Smooth muscle cell of the brain vasculature (primary cell): ENCODE data around the gene GALE.
"Not testable (repeated sequence)": the region's sequence is repeated elsewhere in the genome, so short reads cannot be mapped to it uniquely, and the experiment has no call there.

Source experiments
- DNase-seq: peaks from one replicate; pipeline ENCODE4 v3.0.0-alpha.2; 2012; ENCODE audit warnings: low read depth, low spot score

The GALE gene

DNA sequence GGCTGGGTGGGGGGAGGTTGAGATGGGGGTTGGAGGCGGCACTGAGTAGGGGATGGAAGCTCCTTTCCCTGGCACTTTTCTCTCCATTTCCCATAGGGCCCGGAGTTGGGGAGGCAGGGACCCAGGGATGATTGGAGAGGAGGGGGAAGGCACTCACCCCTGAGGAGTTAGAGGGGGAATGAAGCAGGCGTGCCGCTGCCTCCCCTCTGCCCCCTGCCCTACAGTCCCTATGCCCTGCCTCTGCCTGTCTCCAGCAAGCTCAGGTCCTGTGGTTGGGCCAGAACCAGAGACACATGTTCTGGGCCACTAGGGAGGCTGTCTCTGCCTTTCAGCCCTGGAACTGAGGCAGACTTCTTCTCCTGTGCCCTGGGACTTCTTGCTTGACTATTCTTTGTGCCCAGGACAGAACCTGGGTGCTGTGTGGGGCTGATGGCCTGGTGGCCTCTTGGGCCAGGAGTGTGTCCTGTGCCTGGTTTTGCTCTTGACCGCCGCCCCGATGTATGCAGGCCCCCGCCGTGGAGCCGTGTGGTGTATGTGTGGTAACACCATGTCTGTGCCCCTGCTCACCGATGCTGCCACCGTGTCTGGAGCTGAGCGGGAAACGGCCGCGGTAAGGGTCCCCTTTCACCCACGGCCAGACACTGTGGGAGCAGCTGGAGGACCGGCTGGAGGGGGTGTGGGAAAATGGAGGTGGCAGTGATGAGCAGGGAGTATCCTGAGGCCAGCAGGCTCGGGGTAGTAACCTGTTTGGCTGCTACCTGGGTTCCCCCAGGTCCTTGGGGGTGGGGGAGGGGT, 8.2 kb downstream of the GALE start:
- no peak for DNase-seq

GRCh38 chr1:23791516-23792047, 9.0 kb downstream of the GALE start:
- no peak for DNase-seq

DNA sequence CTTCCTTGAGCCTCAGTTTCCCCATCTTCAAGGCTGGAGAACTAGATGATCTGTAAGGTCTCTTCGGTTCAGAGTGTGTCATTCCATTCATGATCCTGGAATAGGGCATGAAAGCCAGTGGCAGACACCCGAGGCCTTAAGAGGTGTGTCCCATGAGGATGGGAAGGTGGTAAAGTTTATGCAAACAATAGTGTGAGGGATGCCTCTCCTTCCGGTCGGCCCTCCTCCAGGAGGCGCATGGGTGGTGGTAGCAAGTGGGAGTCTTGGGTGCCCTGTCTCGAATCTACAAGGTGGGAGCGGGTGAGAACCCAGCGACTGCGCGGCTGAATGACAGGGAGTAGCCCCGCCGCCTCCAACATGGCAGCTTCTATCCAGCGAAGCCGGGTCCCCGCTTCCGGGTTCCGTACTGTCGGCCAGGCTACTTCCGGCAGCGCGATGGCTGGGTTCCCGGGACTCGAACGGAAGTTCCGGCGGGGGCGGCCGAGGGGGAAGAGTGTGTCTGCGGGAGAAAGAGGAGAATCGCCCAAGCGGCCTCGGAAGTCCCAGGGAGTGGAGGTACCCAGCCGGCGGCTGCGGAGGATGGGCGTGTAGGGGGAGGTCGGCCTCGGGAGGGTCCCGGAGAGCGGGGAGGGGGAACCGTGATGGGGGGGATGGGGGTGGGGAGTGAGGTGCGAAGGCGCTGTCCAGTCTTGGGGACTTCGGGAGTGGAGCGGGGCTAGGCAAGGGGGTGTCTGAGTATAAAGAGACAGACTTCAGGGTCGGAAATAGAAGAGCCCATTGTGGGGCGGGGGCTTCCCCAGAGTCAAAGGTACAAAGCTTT, 9.6 kb downstream of the GALE start, which contains the start of gene LYPLA2:
TSS of gene LYPLA2 (plus strand) at position 450 of the 820 bp plus-strand sequence. CDS start 1,538 bp downstream, outside the sequence.
- DNase-seq, result peak; percentile 67

DNA sequence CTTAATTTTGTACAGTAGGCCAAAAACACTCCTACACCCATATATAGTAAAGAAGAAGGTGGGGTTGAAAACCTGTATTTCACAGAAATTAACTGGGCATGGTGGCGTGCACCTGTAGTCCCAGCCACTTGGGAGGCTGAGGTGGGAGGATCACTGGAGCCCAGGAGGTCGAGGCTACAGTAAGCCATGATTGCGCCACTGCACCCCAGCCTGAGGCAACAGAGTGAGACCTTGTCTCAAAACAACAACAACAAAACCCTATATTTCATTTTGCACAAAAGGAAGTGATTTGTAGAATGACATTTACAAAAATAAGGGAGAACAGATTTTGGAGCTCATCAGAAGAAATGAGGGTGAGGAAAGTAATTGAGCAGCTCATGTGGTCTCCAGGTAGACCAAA, 11.9 kb downstream of the GALE start:
- DNase-seq, result no peak

DNA sequence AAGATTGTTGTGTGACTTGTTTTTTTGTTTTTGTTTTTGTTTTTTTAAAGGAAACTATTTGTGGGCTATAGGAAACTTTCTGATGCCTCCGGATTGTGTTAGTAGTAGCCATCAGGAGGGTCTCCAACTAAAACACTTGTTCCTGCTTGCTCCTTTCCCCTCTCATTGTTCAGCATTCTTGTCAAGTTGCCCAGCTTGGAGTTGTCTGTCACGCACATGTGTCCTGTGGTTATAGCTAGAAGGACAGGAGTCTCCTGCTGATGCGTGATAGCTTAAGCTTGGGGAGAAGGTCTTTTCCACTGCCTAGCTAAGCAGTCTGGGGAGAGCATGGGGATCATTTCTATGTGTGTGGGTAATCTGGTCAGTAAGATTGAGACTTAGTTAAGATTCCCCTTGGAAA, 12.9 kb downstream of the GALE start:
- DNase-seq, result no peak

GRCh38 chr1:23784846-23785245, 15.7 kb downstream of the GALE start:
- no peak for DNase-seq

DNA sequence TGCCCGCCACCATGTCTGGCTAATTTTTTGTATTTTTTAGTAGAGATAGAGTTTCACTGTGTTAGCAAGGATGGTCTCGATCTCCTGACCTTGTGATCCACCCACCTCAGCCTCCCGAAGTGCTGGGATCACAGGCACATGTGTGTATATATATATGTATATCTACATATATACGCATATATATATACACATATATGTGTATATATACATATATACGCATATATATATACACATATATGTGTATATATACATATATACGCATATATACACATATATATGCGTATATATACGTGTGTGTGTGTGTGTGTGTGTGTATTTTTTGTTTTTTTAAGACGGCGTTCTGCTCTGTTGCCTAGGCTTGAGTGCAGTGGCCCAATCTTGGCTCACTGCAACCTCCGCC, 17.4 kb downstream of the GALE start:
- not testable (repeated sequence) for DNase-seq

DNA sequence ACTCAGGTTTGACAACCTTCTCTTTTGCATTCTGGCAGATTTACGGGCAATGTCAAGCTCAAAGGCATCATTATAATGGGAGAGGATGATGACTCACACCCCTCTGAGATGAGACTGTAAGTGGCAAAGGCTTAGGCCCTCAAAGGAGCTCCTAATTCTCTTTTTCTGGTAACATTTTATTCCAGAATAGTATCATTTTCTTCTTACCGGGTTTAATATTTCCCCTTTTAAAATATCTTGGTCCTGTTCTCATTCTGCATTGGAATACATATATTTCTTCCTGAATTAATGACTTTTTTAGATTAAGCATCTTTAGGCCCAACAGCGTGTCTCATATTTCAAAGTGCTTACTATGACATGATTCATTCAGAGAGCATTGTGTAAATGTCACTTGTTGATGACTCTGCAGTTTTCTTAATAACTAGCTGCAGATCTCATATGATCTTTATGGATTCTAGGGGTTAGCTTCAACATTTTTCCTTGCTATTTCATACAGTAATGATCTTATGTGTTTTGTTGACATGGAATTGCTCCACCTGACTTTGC, 20.7 kb downstream of the GALE start:
- DNase-seq, result no peak

GRCh38 chr1:23777979-23778814, 22.4 kb downstream of the GALE start, which contains the start of gene PITHD1:
Gene PITHD1 (plus strand): TSS chr1:23778418. CDS start chr1:23778516, 98 bp downstream.
- no peak for DNase-seq

GRCh38 chr1:23776217-23776616, 24.3 kb downstream of the GALE start:
- DNase-seq, result no peak

- DNase-seq, result no peak
These were observed 26.2 kb downstream of the GALE start for GRCh38 chr1:23774174-23774880.

- DNase-seq, result no peak
These were observed 27.7 kb downstream of the GALE start for GRCh38 chr1:23772854-23773242.

GRCh38 chr1:23772049-23772853, 28.3 kb downstream of the GALE start:
- DNase-seq, result no peak

DNA sequence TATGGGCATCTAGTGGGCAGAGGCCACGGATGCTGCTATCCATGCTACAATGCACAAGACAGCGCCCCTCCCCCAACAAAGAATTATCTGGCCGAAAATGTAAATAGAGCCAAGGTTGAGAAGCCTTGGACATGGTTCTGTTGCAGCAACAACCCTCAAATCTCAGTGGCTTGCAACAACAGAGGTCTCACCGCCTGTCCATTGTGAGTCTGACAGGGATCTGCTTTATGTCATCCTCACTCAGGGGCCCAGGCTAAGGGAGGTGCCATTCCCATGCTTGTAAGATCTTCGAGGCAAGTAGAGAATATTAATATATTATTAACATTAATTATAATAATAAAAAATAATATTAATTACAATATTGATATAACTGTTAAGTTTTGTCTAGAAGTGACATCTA, 31.8 kb downstream of the GALE start:
- no peak for DNase-seq

DNA sequence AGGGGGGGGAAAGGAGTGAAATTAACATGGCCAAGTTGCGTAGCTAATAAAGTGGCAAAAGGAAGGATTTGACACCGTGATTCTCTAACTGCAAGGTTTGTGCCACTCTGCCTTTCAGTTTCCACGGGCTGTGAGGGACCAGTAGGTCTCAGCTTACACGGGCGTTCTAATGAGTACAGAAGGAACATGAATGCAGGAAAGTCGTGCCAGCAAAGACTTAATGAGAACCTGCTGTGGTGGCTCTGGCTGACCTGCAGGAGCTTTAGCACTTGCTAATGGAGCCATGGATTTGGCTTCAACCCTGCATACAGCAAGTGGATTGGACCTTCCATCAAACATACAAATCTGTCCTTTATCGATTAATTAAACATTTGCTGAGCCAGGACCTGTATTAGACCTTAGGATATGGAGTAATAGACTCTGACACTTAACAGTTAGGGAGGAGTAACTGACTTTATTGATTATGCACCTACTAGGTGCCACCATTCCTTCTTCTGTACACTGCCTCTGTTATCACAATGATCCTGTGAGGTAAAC, 37.4 kb downstream of the GALE start:
- DNase-seq, result no peak

DNA sequence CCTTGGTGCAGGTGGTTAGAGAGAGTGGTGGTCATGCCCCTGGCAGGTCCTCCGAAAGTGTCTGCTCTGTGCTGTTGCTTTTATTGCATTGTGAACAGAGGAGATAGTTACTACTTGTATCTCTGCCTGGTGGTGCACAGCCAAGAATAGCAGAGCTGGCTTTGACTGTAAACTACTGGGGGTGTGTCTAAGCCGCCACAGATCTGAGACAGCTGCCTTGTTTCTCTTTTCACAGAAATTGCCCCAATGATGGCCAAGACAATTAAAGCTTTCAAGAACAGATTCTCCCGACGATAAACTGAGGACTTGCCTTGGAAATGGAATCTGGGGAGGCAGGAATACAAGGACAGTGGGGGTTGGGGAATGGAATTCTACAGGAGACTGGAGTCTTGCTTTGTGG, 41.3 kb downstream of the GALE start:
- no peak for DNase-seq

- DNase-seq, result no peak
These were observed 42.7 kb downstream of the GALE start for GRCh38 chr1:23757812-23758211.

GRCh38 chr1:23756676-23757075, 43.9 kb downstream of the GALE start:
- DNase-seq, result no peak

DNA sequence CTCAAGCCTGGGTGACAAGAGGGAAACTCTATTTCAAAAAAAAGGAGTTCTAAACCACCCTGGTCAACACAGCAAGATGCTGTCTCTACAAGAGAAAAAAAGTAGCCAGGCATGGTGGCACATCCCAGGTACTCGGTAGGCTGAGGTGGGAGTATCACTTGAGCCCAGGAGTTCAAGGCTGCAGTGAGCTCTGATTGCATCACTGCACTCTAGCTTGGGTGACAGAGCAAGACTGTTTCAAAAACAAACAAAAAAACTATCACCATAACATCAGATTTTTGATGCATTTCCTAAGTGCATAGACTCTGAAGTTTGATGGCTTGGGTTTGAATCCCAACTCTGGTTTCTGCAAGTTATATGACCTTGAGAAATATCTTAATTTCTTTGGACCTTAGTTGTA, 47.6 kb downstream of the GALE start:
- no peak for DNase-seq

GRCh38 chr1:23751815-23752200, 48.7 kb downstream of the GALE start:
- no peak for DNase-seq
